IPS-20b (cell line): ENCODE results near the gene ANXA4.
"Not testable (repeated sequence)": the region's sequence is repeated elsewhere in the genome, so short reads cannot be mapped to it uniquely, and the experiment has no call there.

Source experiments
- H3K27ac ChIP-seq: one replicate; pipeline ENCODE4 v1.5.1; 2013; ENCODE audit warnings: low read length
- H3K27me3 ChIP-seq: 2 replicates; pipeline ENCODE4 v1.6.1; 2013; ENCODE audit warnings: mild to moderate bottlenecking, low read length, inconsistent platforms; ENCODE audit not compliant: insufficient read depth
- H3K36me3 ChIP-seq: 2 replicates; pipeline ENCODE4 v1.6.1; 2013; ENCODE audit warnings: low read depth, mild to moderate bottlenecking, inconsistent platforms, low read length, moderate library complexity; ENCODE audit not compliant: insufficient read depth
- H3K4me1 ChIP-seq: 2 replicates; pipeline ENCODE4 v1.6.1; 2013; ENCODE audit warnings: mild to moderate bottlenecking, control low read depth, inconsistent platforms, low read length, moderate library complexity; ENCODE audit not compliant: insufficient read depth
- H3K4me3 ChIP-seq: 2 replicates; pipeline ENCODE4 v1.5.1; 2013; ENCODE audit warnings: mild to moderate bottlenecking, low read length, inconsistent platforms
- H3K9ac ChIP-seq: 2 replicates; pipeline ENCODE4 v1.6.1; 2013; ENCODE audit warnings: low read depth, mild to moderate bottlenecking, inconsistent platforms, low read length, moderate library complexity
- H3K9me3 ChIP-seq: 2 replicates; pipeline ENCODE4 v1.6.1; 2013; ENCODE audit warnings: mild to moderate bottlenecking, low read depth, low read length, inconsistent platforms; ENCODE audit not compliant: insufficient read depth

ANXA4 gene

DNA sequence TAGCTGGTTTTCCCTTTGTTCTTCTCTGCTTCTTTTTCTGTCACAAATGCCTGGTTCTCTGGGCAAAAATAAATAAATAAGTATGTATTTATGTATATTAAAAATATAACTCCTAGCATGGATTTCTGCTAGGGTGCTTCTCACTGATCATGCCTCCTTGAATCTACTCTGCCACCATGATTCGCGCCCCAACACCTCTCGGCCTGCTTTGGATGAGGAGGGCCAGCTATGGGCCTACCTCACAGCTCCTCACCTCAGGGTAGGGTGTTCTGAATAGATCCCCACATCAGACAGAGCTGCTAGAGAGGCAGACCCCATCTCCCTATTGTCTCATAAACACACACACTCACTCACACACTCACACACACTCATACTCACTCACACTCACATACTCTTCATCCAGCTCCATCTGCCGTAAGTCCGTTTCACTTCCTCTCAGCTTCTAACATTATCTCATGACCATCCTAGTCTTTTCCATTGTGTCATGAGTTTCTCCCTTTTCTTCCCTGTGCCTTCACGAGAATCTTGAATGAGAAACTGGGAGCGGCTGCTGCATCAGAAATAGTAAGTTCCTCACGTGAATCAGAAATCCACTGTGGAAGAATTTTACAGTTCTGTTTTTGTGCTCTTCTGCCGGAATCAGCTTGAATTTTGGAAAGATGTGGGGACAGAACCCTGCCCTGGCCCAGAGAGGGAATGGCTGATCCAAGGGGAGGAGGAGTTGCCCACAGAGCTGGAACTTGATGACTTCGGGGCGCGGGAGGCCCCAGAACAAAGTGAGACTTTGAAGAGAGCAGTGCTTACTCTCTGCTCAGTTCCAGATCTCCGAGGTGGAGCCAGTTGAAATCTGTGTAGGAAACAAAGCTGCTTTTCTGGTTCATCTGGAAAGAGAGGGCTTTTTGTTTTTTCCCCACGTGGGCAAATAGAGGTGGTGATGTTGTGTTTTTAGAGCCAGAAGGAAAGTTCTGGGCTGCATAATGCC lies 20.9 kb downstream of the ANXA4 start:
- no peaks in the 10 kb centered on the region for H3K9me3 ChIP-seq
- H3K27me3 ChIP-seq = no peaks in the 10 kb centered on the region
- H3K4me1 ChIP-seq = no peaks in the 10 kb centered on the region
- H3K4me3 ChIP-seq = no peak overlapping the region
- H3K36me3 ChIP-seq = no peaks in the 10 kb centered on the region
- no peak overlapping the region for H3K27ac ChIP-seq
- no peak overlapping the region for H3K9ac ChIP-seq

DNA sequence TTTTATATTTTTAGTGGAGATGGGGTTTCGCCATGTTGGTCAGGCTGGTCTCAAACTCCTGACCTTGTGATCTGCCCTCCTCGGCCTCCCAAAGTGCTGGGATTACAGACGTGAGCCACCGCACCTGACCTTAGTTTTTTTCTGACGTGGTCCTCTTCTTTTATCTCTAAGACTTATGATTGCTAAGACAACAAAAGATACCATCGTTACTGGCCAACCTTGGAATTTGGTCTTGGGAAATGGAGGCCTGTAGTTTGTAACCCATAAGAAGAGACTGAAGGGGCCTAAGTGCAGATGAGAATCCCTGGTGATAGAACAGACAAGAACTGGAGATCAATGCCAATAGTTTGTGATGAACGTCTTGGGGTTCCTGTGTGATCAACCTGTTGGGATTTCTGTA lies 21.9 kb downstream of the ANXA4 start:
- H3K36me3 ChIP-seq, H3K27ac ChIP-seq: not testable (repeated sequence)

GRCh38 chr2:69764286-69765095 lies 22.6 kb downstream of the ANXA4 start:
- Histone ChIP-seq H3K4me3 (no peak overlapping the region), H3K9me3 (no peaks in the 10 kb centered on the region), H3K36me3 (no peaks in the 10 kb centered on the region), H3K9ac (no peak overlapping the region), H3K4me1 (no peaks in the 10 kb centered on the region), H3K27ac (no peak overlapping the region), H3K27me3 (no peaks in the 10 kb centered on the region)

More for the DNA sequence above, 21.9 kb downstream of the ANXA4 start:
- H3K4me1 ChIP-seq, H3K9me3 ChIP-seq, H3K4me3 ChIP-seq, H3K9ac ChIP-seq, H3K27me3 ChIP-seq: not testable (repeated sequence)

- H3K9me3 ChIP-seq = no peaks in the 10 kb centered on the region
- H3K27ac ChIP-seq = no peak overlapping the region
- no peak overlapping the region for H3K4me3 ChIP-seq
- no peaks in the 10 kb centered on the region for H3K4me1 ChIP-seq
- H3K27me3 ChIP-seq = no peaks in the 10 kb centered on the region
- no peak overlapping the region for H3K9ac ChIP-seq
- no peaks in the 10 kb centered on the region for H3K36me3 ChIP-seq
Observed at GRCh38 chr2:69765096-69765380, 23.1 kb downstream of the ANXA4 start.

- no peak overlapping the region for H3K27ac ChIP-seq
- peaks cover under 1% of the 10 kb centered on the region for H3K4me1 ChIP-seq
- no peaks in the 10 kb centered on the region for H3K9me3 ChIP-seq
- no peak overlapping the region for H3K9ac ChIP-seq
- H3K27me3 ChIP-seq = no peaks in the 10 kb centered on the region
- no peaks in the 10 kb centered on the region for H3K36me3 ChIP-seq
- H3K4me3 ChIP-seq = no peak overlapping the region
Observed at GRCh38 chr2:69766014-69766413, 24.1 kb downstream of the ANXA4 start.

- peaks cover 5% of the 10 kb centered on the region for H3K4me1 ChIP-seq
Observed at GRCh38 chr2:69767034-69767433, 25.1 kb downstream of the ANXA4 start.

GRCh38 chr2:69768235-69768634 lies 26.3 kb downstream of the ANXA4 start:
- Histone ChIP-seq H3K27ac (no peak overlapping the region), H3K4me3 (no peak overlapping the region), H3K9me3 (no peaks in the 10 kb centered on the region), H3K36me3 (no peaks in the 10 kb centered on the region), H3K27me3 (no peaks in the 10 kb centered on the region), H3K9ac (no peak overlapping the region), H3K4me1 (peaks cover 10% of the 10 kb centered on the region)

More at GRCh38 chr2:69767034-69767433, 25.1 kb downstream of the ANXA4 start:
- Histone ChIP-seq H3K9me3 (no peaks in the 10 kb centered on the region), H3K4me3 (no peak overlapping the region), H3K27me3 (no peaks in the 10 kb centered on the region), H3K27ac (no peak overlapping the region), H3K36me3 (no peaks in the 10 kb centered on the region), H3K9ac (no peak overlapping the region)

DNA sequence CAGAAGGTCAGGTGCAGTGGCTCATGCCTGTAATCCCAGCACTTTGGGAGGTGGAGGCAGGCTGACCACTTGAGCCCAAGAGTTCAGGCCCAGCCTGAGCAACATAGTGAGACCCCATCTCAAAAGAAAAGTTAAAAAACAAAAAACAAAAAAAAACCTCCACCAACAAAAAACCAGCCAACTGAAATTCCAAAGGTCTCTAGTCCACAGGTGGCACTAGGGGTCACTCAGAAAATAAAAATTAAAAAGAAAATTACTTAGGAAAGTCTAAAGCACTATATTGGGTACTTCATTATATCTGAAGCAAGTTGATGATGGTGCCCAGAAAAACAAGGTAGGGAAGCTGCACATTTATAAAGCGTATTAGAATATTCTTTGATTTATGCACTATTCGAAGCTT lies 26.9 kb downstream of the ANXA4 start:
- Histone ChIP-seq H3K27ac (no peak overlapping the region), H3K4me1 (peaks cover 12% of the 10 kb centered on the region), H3K4me3 (no peak overlapping the region), H3K36me3 (no peaks in the 10 kb centered on the region), H3K9ac (no peak overlapping the region), H3K27me3 (no peaks in the 10 kb centered on the region), H3K9me3 (no peaks in the 10 kb centered on the region)

GRCh38 chr2:69769272-69769671 lies 27.3 kb downstream of the ANXA4 start:
- Histone ChIP-seq H3K9me3 (no peaks in the 10 kb centered on the region), H3K4me3 (no peak overlapping the region), H3K9ac (no peak overlapping the region), H3K27me3 (no peaks in the 10 kb centered on the region), H3K4me1 (peaks cover 12% of the 10 kb centered on the region), H3K36me3 (no peaks in the 10 kb centered on the region), H3K27ac (no peak overlapping the region)

DNA sequence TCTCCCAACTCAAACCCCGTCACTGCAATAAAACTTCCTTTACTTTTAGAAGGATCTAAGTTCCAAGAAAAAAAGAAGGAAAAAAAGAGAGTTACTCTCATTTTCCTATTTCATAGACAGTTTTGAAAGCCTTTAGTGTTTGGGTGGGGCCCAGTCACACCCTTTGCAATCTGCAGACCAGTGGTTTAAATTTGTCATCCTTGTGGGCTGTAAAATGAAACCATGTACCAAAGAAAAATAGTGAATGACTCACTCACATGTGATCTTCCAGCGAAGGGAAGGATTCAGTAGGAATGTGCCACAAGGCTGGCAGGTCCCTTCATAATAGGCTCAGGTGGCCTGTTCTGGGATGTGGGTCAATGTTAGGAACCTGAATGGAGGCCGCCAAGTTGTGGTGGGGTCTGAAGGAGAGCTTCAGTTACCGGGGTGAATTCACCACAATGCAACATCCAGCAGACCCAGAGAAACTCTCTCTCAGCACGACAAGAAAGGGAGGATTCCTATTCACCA lies 28.3 kb downstream of the ANXA4 start:
- Histone ChIP-seq H3K9ac (no peak overlapping the region), H3K4me1 (peaks cover 12% of the 10 kb centered on the region), H3K9me3 (no peaks in the 10 kb centered on the region), H3K27ac (no peak overlapping the region), H3K27me3 (no peaks in the 10 kb centered on the region), H3K4me3 (no peak overlapping the region), H3K36me3 (no peaks in the 10 kb centered on the region)

DNA sequence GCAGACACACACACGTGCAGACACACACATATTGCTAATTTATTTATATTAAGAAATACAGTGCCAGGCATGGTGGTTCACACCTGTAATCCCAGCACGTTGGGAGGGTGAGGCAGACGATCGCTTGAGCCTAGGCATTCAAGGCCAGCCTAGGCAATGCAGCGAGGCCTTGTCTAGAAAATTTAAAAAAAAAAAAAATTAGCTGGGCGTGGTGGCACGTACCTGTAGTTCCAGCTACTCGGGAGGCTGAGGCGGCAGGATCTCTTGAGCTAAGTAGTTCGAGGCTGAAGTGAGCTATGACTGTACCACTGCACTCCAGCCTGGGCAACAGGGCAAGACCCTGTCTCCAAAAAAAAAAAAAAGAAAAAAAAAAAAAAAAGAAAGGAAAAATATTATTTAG lies 28.8 kb downstream of the ANXA4 start:
- Histone ChIP-seq H3K9ac (no peak overlapping the region), H3K27me3 (no peaks in the 10 kb centered on the region), H3K27ac (no peak overlapping the region), H3K9me3 (no peaks in the 10 kb centered on the region), H3K4me3 (no peak overlapping the region), H3K36me3 (no peaks in the 10 kb centered on the region), H3K4me1 (peaks cover 12% of the 10 kb centered on the region)
